Kidney (tissue), 14 donors: ENCODE measurements around the gene RAPGEF1. TPM values are rescaled to one million over a fixed set of nuclear protein-coding genes. Genes with fewer than 3 reads are reported as not detected.

Experiments
- DNase-seq, 5 donors: peaks; one replicate each; pipeline ENCODE4 v3.0.0-alpha.2; 2013 to 2020
- FAIRE-seq: peaks from 2 replicates; lab custom pipeline; 2012; peaks lifted over from hg19 to GRCh38; lab: Jason Lieb, UNC
- H3K27ac ChIP-seq, 2 donors: one replicate each; pipeline ENCODE4 v1.7.0; 2013; ENCODE audit warnings: low read depth in 2 of 2, low read length in 2 of 2, inconsistent platforms in 1 of 2
- H3K27me3 ChIP-seq: one replicate; pipeline ENCODE4 v1.7.1; 2013; ENCODE audit warnings: low read length, inconsistent platforms; ENCODE audit not compliant: control insufficient read depth, insufficient read depth
- H3K36me3 ChIP-seq, 3 donors: one replicate each; pipeline versions ENCODE4 v1.7.0 to v1.7.1; 2013; ENCODE audit warnings: low read length in 3 of 3, control low read depth in 1 of 3, inconsistent platforms in 1 of 3; ENCODE audit not compliant: insufficient read depth in 3 of 3, control insufficient read depth in 2 of 3
- H3K4me1 ChIP-seq, 3 donors: one replicate each; pipeline versions ENCODE4 v1.7.0 to v1.7.1; 2013; ENCODE audit warnings: low read length in 3 of 3, inconsistent platforms in 1 of 3, low read depth in 1 of 3; ENCODE audit not compliant: control insufficient read depth in 2 of 3, insufficient read depth in 2 of 3
- H3K4me3 ChIP-seq, 3 donors: one replicate each; pipeline versions ENCODE4 v1.7.0 to v1.8.1; 2013; ENCODE audit warnings: low read length in 3 of 3, control low read depth in 1 of 3, inconsistent platforms in 1 of 3
- H3K9ac ChIP-seq, 3 donors: one replicate each; pipeline versions ENCODE4 v1.7.0 to v1.7.1; 2013; ENCODE audit warnings: low read length in 3 of 3, control low read depth in 1 of 3, inconsistent platforms in 1 of 3
- H3K9me3 ChIP-seq, 3 donors: one replicate each; pipeline versions ENCODE4 v1.7.0 to v1.7.1; 2013; ENCODE audit warnings: low read length in 3 of 3, control low read depth in 1 of 3, inconsistent platforms in 1 of 3; ENCODE audit not compliant: control insufficient read depth in 2 of 3, insufficient read depth in 1 of 3
- CTCF ChIP-seq: IDR thresholded peaks from 3 replicates; pipeline ENCODE4 v1.5.1; 2012; ENCODE audit warnings: mild to moderate bottlenecking, moderate library complexity, borderline replicate concordance; ENCODE audit not compliant: insufficient read depth; ENCODE audit errors: extremely low read depth
- intact Hi-C: fragments of 100-400 bp; cut with DNase I; formaldehyde crosslinking; loops from one replicate; pipeline ENCODE4 v1.11.1; 2022
- polyA plus RNA-seq: library from polyadenylated mRNA; stranded (reverse); fragments of 350-450 nt; fragmentation: Illumina TruSeq; extraction: RNeasy Lipid Tissue Mini Kit (QIAGEN cat#74804); gene quantifications from one replicate; pipeline ENCODE4 v1.2.3, GENCODE V29; 2014; ENCODE audit warnings: low read depth, low replicate concordance; ENCODE audit not compliant: insufficient read depth
- total RNA-seq: library from RNA; stranded (reverse); fragmentation: NEBNext Ultra II Directional; extraction: Animal tissue kit (Norgen Biotek cat#: 25700); gene quantifications from one replicate; pipeline ENCODE4 v1.2.1, GENCODE V29; 2021
- donor health status: control.
- donor health status: control.
- donor health status: control.
- donor health status: control.
- donor health status: control.
- donor health status: DM: yes; HTN: yes; CAD: no.
- donor health status: Normal renal cell carcinoma (clear cell type).

The RAPGEF1 gene
- total and polyA plus RNA-seq, 2 donors from 2014 or later, result 15.5 to 79.7 TPM

GRCh38 chr9:131762356-131762932 lies 22.6 kb upstream of the RAPGEF1 start:
- Histone ChIP-seq H3K9me3 (no peaks in the 10 kb centered on the region), H3K27me3 (no peaks in the 10 kb centered on the region), H3K4me3 (no peak overlapping the region), H3K4me1 (peaks cover 0 to 2% (median 0%) of the 10 kb centered on the region in 3 donors), H3K36me3 (no peaks in the 10 kb centered on the region), H3K9ac (no peak overlapping the region), H3K27ac (no peak overlapping the region)
- DNase-seq (peak; percentile 53 to 88 (median 80)), FAIRE-seq (no peak)
- intact Hi-C loops, result loop anchor here (10.0 kb wide), 2 partner anchors 472 to 502 kb away; no protein-coding TSS in a partner anchor
- peak; percentile 89 for TF ChIP-seq CTCF

- Histone ChIP-seq H3K9me3 (no peaks in the 10 kb centered on the region), H3K4me3 (no peak overlapping the region), H3K4me1 (peaks cover 0 to 2% (median 0%) of the 10 kb centered on the region in 3 donors), H3K36me3 (no peaks in the 10 kb centered on the region), H3K27me3 (no peaks in the 10 kb centered on the region), H3K9ac (no peak overlapping the region), H3K27ac (no peak overlapping the region)
- intact Hi-C loops, result no loop called here
- TF ChIP-seq CTCF, result no peak
- FAIRE-seq, result no peak
- DNase-seq, result peak in 3 of 5 donors; percentile 6 to 42 (median 35)
These were observed 19.3 kb upstream of the RAPGEF1 start for GRCh38 chr9:131759017-131759647.

- no peak for DNase-seq
- H3K9me3 ChIP-seq, result no peaks in the 10 kb centered on the region
- intact Hi-C loops, result no loop called here
- no peaks in the 10 kb centered on the region for H3K36me3 ChIP-seq
- H3K27ac ChIP-seq, result no peak overlapping the region
- no peak for FAIRE-seq
- no peaks in the 10 kb centered on the region for H3K27me3 ChIP-seq
- H3K4me1 ChIP-seq, result peaks cover 0 to 2% (median 0%) of the 10 kb centered on the region in 3 donors
- no peak overlapping the region for H3K4me3 ChIP-seq
- TF ChIP-seq CTCF, result no peak
- H3K9ac ChIP-seq, result no peak overlapping the region
These were observed 17.7 kb upstream of the RAPGEF1 start for GRCh38 chr9:131757549-131757948.
